ENCODE results near the gene TTC24.
"Not testable (repeated sequence)": the region's sequence is repeated elsewhere in the genome, so short reads cannot be mapped to it uniquely, and the experiment has no call there.

Gene TTC24

DNA sequence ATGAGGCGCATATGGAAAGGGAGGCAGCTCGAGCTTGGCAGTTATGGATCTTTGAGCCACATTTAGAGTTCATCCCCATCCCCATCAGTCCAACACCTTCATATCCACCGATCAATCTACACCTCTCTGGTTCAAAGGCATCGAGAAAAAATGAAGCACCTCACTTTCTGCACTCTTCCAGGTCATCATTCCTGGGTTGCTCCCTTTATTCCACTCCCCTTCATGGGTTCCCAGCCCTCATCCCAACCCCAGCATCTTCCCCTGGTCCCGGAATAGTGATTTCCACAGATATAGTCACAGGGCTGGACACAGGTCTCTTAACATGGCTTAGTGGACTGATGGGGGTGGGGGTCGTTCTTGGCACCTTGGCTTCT is 40.0 kb downstream of the TTC24 start:
- FAIRE-seq, result no peak
- TF ChIP-seq POLR2A (IDR thresholded peaks at IDR 0.05; ENCODE audit: low read depth, low read length), result no peak
- DNase-seq (ENCODE audit: insufficient read length, low spot score), result no peak

DNA sequence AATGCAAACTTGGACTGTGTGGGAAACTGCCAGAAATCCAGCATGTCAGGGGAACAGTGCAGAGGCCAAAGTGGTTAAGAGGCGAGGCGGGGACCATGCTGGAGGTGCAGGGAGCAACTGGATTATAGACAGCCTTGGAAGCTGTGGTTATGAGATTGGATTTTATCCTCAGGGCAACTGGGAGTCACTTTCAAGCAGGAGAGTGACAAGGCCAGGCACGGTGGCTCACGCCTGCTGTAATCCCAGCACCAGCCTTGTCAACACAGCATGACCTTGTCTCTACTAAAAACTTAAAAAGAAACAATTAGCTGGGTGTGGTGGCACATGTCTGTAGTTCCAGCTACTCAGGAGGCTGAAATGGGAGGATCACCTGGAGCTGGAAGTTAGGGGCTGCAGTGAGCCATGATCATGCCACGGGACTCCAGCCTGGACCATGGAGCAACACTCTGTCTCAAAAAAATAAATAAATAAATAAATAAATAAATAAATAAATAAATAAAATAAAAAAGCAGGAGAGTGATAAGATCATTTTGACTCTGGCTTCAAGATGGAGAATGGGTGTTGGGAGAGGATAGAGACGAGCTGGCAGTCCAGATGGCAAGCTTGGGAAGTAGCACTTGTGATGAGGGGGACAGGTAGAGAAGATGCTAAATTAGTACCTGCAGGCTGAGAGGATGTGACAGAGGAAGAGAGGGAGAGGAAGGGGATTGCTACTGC is 43.2 kb downstream of the TTC24 start:
- no peak for DNase-seq (ENCODE audit: insufficient read length, low spot score)
- TF ChIP-seq POLR2A (IDR thresholded peaks at IDR 0.05; ENCODE audit: low read depth, low read length), result no peak
- FAIRE-seq, result no peak

DNA sequence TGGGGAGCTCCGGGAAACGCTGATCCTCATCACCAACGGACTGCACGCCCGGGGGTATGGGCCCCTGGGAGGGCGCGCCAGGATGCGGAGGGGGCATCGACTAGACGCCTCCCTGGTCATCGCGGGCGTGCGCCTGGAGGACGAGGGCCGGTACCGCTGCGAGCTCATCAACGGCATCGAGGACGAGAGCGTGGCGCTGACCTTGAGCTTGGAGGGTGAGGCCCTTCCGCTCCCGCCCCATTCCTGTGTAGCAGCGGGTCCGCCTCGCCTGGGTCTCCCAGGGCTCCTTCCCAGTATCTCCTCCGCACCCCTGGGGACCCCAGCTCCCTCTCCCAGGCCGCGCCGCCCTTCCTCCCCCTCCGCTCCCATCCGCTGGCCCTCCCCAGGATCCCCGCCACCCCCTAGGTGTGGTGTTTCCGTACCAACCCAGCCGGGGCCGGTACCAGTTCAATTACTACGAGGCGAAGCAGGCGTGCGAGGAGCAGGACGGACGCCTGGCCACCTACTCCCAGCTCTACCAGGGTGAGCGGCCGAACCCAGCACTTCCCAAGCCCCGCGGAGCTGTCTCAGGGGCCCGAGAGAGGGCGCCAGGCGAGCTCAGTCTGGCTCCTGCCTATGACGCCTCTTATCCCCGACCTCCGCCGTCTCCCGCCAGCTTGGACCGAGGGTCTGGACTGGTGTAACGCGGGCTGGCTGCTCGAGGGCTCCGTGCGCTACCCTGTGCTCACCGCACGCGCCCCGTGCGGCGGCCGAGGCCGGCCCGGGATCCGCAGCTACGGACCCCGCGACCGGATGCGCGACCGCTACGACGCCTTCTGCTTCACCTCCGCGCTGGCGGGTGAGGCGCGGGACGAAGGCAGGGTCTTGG is 44.7 kb downstream of the TTC24 start:
- no peak for FAIRE-seq
- TF ChIP-seq POLR2A (IDR thresholded peaks at IDR 0.05; ENCODE audit: low read depth, low read length), result no peak

DNA sequence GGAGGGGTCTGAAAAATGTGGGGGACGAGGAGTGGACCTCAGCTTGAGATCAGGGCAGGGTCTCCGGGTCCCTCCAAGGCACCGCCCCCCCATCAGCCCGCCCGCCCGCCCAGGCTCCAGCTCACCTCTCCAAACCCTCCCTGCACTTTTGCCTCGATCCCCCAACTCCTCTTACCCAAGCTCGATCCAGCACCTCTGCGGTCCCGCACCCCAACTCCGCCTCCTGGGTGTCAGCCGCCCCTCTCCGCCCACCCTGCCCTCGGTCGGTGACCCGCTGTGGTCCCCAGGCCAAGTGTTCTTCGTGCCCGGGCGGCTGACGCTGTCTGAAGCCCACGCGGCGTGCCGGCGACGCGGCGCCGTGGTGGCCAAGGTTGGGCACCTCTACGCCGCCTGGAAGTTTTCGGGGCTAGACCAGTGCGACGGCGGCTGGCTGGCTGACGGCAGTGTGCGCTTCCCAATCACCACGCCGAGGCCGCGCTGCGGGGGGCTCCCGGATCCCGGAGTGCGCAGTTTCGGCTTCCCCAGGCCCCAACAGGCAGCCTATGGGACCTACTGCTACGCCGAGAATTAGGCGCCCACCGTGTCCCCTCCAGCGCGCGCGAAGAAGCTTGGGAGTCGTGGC is 45.4 kb downstream of the TTC24 start:
- DNase-seq (ENCODE audit: insufficient read length, low spot score), result no peak
- TF ChIP-seq POLR2A (IDR thresholded peaks at IDR 0.05; ENCODE audit: low read depth, low read length), result 0 out of 2 replicates have a peak, but pooled peaks have one; percentile 12
- FAIRE-seq, result no peak

More for the DNA sequence above, 44.7 kb downstream of the TTC24 start:
- no peak for DNase-seq (ENCODE audit: insufficient read length, low spot score)

DNA sequence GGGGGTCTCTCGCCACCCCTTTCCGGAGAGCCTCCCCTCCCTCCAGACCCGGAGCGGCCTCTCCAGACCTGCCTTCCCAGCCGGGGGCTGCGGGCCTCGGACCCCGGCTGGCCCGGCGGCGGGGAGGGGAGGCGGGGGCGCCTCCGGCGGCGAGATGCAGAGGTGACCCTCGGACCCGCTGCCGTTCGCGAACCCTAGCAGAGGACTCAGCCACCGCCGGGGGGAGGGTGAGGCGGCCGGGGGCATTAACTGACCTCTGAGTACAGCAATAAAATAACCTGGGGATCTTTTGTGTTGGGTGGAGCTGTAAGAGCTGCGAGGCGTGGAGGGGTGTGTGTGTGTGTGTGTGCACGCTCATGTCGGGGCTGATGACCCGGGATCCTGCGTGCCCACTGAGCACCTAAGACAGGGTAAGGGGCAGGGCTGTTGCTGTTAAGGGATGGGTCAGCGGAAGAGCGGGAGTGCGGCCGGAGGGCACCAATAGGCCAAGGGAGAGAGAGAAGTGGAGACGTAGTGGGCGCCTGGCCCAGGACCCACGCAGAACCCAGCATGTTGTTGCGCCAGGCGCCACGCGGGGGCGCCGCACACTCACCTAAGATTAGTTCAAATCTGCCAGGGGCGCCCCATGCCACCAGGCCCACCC is 46.0 kb downstream of the TTC24 start:
- FAIRE-seq, result no peak
- no peak for TF ChIP-seq POLR2A (IDR thresholded peaks at IDR 0.05; ENCODE audit: low read depth, low read length)

DNA sequence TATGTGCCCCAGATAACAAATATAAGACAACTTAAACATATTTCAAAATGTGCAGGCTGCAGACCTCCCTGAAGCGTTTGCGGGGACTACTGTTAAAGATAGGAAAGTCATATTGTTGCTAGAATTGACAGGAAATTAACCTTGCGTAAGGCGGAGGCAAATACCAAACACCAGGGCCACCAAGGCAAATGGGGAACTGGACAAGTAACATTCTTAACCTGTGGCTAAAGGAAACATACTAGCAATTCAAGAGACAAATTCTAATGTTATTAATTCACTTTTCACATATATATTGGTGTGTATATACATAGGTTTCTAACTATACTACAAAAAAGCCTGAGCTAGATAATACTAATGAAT is 46.5 kb downstream of the TTC24 start:
- FAIRE-seq, result no peak
- no peak for TF ChIP-seq POLR2A (IDR thresholded peaks at IDR 0.05; ENCODE audit: low read depth, low read length)

More for the DNA sequence above, 46.0 kb downstream of the TTC24 start:
- no peak for DNase-seq (ENCODE audit: insufficient read length, low spot score)

DNA sequence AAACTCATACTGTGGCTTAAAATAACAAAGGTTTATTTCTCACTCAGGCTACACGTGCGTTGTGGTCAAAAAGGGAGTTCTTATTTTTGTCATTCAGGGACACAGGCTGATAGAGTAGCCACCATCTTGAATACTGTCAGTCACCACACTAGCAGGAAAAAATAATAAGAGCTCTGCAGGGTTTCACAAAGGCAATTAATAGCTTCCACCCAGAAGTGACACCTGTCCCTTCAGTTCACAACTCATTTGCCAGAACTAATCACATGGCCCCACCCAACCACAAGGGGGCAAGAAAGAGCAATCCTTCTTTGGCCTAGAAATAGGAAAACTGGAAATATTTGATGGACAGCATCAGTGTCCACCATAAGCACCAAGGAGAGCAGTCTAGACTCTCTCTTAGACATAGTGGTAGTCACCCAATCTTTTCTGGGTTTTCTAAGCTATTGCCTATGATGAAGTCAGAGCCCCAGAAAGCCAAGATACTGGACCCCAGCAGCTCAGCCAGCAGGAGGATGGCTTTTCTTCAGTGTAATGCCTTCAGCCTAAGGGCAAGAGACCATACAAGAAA is 47.9 kb downstream of the TTC24 start:
- no peak for TF ChIP-seq POLR2A (IDR thresholded peaks at IDR 0.05; ENCODE audit: low read depth, low read length)
- DNase-seq (ENCODE audit: insufficient read length, low spot score) (no peak), FAIRE-seq (no peak)

More for the DNA sequence above, 46.5 kb downstream of the TTC24 start:
- no peak for DNase-seq (ENCODE audit: insufficient read length, low spot score)

DNA sequence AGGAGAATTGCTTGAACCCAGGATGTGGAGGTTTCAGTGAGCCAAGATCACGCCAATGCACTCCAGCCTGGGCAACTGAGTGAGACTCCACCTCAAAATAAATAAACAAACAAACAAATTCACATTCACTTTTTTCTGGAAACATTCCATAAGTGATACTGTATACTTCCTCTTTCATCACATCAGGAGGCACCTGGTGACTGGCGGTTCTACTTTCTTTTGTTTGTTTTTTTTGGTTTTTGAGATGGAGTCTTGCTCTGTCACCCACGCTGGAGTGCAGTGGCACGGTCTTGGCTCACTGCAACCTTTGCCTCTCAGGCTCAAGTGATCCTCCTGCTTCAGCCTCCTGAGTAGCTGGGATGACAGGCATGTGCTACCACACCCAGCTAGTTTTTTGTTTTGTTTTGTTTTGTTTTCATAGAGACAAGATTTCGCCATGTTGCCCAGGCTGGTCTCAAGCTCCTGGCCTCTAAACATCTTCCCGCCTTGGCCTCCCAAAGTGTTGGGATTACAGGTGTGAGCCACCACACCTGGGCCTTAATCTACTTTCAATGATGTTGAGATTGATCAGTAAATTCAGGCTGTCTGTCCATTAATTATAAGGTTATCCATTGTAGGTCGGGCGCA is 50.4 kb downstream of the TTC24 start:
- FAIRE-seq (no peak), DNase-seq (ENCODE audit: insufficient read length, low spot score) (no peak)
- no peak for TF ChIP-seq POLR2A (IDR thresholded peaks at IDR 0.05; ENCODE audit: low read depth, low read length)

DNA sequence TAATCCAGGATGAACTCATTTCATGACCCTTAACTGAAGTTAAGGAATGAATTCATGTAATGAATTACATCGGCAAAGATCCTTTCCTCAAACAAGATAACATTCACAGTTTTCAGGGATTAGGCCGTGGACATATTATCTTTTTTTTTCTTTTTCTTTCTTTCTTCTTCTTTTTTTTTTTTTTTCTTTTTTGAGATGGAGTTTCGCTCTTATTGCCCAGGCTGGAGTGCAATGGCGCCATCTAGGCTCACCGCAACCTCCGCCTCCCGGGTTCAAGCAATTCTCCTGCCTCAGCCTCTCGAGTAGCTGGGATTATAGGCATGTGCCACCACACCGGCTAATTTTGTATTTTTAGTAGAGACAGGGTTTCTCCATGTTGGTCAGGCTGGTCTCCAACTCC is 51.6 kb downstream of the TTC24 start:
- FAIRE-seq; DNase-seq (ENCODE audit: insufficient read length, low spot score): not testable (repeated sequence)

DNA sequence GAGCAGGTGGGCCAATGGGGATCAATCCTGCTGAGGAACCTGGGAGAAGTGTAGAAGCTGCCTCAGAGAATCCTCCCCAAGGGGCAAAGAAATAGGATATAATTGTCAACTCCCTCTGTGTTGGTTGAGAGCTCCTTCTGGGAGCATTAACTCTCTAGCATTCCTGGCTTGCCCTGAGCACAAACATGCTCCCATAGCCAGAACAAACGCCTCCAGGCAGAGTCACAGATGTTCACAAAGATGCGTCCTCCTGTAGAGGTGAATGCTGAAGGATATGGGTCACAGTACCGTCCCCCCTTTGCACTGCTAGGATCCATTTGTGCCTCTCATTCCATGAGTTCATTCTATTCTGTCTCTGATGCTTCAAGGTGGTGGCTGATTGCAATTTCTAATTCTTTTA is 52.8 kb downstream of the TTC24 start:
- TF ChIP-seq POLR2A (IDR thresholded peaks at IDR 0.05; ENCODE audit: low read depth, low read length), result no peak
- FAIRE-seq (no peak), DNase-seq (ENCODE audit: insufficient read length, low spot score) (no peak)

Data from H54 (cell line).